GF-D8 (cell line): ENCODE data around the gene UST.

ENCODE experiments used
- DNase-seq: peaks from one replicate; lab custom pipeline; 2025; lab: John Stamatoyannopoulos, UW

UST gene

DNA sequence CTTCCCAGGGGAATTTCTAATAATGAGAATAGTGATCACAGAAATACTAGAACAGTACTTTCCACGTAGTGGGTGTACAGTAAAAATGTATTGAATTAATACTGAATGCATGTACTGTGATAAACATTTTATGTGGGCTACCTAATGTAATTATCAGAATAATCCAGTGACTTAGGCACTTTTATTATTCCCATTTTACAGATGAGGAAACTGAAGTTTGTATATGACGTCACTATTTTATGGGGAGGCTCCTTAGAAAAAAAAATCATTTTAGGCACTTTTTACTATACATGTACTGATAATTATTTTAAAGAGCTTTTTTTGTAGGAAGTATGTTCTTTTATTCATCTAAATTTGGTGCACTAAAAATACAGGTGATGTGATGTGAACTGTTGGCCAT, 295.1 kb downstream of the UST start:
- DNase-seq = no peak

GRCh38 chr6:149043476-149044130, 296.8 kb downstream of the UST start:
- no peak for DNase-seq

GRCh38 chr6:149044528-149044927, 297.7 kb downstream of the UST start:
- DNase-seq = no peak

DNA sequence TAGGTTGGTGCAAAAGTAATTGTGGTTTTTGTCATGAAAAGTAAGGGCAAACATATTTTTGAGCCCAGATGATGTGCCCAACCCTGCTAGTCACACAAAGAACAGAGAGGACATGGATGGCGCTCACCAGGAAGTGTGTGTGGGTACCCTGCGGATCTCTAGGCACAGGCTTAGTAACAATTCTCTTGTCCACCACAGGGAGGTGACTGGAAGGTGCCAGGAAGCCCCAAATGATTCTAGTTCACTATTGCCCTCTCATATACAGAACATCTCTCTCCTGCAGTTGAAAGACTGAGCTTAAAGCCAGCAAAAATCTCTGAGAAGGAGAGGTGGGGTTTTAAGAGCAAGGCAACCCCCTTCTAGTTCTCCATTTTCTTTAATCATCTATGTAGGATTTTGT, 298.6 kb downstream of the UST start:
- DNase-seq = no peak

DNA sequence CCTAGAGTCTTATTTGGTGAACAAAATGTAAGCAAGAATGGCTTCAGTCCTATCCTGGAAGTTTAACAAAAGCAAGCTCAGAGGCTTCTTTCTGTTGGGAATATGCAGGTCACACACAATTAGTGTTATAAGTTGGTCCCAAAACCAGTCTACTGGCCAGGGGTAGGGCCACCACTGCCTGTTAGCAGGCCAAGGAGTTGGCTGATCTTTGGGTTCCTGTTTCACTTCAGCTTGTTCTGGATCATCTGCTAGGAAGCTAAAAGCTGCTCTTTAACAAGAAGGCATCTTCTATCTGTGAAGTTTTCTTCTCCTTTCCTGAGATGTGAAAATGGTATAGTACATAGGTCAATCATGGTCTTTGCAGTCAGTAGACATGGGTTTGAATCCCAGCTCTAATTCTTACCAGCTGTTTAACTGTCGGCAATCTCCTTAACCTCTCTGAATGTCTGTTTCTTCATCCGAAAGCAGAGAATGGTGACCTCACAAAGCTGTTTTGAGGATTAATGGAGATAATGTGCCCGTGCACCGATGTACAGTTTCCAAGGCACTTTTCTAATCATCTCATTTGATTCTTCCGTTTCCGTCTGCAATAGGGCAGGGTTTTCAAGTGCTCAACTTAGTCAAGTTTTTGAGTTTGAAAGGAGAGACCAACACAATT, 299.5 kb downstream of the UST start:
- no peak for DNase-seq

DNA sequence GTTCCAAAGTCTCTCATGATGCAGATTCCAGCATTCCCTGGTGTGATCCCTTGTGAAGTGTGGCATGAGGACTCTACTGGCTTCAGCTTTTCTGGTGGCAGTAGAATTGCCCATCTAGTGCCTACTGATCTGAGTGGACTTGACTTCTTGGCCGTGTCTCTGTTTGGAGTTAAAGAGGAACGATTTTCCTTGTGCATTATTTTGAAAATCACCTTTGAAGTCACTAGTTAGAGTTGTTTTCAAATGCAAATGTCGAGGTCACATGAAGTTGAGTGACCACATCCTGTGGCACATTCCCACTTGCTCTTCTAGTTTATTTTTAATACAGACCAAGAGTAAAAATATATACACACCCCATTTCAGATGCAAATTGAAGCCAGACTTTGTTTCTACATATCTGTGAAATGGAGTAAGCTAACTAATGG, 300.0 kb downstream of the UST start:
- DNase-seq = no peak

DNA sequence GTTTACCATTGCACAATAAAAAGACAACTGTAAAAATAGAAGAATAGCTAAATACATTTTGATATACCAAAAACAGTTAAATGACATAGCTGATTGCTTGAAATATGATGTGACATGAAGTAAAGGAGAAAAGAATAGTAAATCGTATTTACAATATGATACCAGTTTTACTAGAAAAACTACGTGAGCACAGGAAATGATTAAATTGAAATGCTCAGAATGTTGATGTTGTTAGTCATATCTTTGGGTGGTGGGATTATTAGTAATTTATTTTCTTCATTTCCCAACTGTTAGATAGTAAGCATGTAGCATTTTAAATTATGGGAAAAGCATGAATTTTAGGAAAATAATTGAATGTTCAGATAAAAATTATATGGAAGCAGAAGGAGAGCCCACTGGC, 302.4 kb downstream of the UST start:
- DNase-seq = no peak

DNA sequence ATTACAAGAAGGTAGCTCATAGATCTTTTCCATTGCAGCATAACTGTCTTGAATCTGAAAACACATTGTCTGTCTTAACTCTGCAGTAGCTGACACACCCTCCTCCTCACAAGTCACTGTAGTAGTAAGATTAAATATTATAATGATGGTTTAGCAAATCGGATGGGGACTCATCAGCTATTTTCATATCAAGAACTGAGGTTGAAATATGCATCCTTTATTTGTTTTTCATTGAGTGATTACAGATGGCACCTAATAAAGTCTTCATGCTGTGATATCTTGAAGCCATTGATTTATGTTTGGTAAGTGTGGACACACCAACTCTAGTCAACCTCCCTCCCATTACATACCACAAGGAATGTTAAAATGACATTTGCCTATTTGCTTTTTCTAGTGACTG, 303.3 kb downstream of the UST start:
- no peak for DNase-seq

DNA sequence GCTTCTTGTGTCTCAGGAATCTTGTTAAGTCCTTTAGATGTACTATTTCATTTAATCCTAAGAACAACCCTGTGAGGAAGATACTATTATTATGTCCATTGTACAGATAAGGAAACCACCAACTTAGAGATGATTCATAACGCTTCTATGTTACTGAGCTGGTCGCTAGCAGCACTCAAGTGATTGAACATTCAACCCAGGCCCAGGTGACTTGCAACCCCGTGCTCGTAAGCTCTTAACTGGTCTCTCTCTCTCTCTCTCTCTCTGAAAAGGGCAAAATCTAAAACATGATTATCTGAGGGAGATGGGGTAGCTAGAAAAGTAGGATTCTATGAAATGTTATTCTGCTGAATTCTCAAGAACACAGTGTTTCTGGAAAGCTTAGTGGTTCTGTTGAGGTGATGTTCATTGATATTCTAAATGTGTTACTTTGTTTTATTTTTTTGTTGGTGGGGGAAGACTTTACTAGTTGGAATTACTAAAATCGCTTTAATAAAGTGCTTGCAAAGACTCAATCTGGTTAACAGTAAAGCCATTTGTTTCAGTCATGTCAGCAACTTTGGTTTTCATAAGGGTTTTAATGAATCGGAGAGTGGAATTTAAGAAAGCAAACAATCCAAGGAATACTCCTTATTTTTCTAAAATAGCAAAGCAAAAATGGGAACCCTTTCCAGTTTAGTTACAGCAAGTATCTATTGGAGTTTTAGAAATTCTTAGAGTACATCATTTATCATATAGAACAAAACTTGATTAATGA, 305.7 kb downstream of the UST start:
- no peak for DNase-seq

DNA sequence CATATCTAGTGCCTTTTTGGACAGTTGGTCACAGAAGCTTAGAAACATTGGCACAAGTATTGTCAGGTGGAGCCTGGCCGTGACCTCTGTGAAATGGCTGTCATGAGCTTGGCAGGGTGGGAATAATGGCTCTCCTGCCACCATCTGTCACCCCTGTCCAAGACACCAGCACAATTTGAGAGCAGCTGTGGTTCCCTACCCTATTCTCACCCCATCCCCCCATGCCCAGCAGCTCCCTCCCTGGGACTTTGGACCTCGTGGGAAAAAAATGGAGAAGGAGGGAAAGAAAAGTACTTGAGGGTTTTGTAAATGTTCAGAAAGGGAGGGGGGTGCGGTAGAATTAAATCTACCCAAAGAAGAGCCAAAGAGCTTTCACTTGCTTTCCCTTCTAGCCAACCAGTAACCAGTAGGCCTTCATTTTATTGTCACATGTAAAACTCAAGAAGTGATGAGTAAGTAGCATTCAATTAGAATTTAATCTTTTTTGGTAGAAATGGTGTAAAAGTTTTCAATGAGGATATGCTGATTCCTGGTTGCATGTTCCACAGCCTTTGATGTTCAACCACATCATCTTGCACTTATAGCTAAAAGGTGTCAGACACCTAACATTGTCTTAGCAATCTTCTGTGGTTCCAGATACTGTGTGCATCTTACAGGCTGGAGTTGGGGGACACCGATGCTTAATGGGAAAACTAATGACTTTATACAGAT, 307.2 kb downstream of the UST start:
- DNase-seq = no peak

DNA sequence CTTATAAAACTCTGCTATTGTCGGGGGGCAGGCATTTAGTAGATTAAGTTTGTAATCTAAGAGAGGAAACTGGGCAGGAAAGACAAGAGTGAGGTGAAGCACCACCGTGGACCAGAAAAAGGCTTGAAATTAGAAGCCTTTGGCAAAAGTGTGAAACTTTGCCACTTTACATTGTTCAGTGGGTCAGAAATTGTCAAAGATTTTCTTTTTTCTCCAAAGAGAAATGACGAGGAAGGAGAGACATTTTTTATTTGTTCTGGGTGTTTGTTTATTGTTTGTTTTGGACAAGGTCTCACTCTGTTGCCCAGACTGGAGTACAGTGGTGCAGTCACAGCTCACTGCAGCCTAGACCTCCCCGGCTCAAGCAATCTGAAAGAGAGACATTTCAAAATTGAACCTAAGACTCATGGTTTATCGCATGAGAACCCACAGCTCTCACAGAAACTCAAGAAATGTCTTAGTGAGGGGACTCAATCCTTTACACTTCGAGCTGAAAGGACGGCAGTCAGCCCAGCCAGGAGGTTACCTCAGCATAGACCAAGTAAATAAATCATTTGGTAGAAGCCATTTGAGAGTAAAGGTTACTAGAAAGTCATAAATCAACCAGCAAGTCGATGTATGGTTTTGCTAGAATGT, 307.8 kb downstream of the UST start:
- no peak for DNase-seq

DNA sequence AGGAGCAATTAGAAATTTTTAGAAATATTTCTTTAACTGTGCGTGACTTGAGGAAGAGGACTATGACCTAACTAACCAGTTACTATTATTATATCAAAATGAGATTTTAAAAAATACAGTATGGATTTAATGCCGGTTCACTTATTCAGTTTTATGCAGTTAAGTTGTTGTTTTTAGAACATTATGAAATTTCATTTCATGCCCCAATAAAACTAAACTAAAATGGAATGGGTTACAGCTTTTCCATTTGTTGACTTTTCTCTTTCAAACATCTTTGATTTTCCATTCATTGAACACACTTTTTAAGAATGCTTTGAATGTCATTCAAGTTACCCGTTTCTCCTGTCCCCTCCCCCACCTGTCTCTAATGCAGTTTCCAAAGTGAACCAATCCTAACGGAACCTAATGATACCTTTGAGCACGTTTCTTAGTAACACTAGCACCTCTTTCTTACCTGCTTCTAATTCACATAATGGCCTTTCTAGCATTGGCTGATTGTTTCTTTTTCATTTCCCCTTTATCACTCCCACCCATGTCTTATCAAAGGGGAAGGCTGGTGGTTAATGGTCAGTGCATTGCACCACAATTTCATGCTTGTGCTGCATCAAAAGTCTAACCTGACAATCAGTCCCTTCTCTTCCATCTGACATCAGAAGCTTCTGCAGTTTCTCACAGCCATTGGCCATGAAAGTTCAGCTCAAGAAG, 308.5 kb downstream of the UST start:
- no peak for DNase-seq

DNA sequence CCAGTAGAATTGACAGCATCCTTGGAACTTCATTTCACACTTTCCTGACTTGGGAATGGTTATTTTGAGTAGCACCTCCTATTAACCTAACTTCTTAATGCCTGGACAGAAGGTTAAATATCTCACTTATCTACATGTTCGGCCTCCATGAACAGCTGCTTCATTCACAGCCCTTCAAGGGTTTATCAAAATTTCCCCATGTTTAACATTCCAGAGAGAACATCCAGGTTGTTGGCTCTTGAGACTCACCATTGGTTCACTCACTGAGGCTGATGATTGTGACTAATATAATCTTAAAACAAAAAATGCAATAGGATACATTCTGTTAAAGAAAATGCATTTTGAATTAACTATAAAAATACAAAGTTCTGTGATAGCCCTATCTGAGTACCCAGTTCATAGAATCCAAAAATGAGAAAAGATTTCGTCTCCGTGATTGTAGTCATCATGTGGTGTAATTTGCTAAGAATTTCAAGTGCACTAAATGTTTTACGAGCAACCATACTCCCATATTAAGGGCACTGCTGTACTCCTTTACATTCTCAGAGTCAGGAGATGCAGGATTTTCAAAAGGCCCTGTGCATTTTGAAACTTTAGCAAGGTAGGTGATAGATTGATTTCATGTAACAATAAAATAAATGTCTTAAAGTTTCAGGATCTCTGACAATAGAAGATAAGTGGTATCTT, 310.1 kb downstream of the UST start:
- no peak for DNase-seq

- no peak for DNase-seq
Observed at GRCh38 chr6:149057464-149057840, 310.6 kb downstream of the UST start.

- no peak for DNase-seq
Observed at GRCh38 chr6:149059557-149059956, 312.7 kb downstream of the UST start.

- no peak for DNase-seq
Observed at GRCh38 chr6:149060300-149060984, 313.6 kb downstream of the UST start.

DNA sequence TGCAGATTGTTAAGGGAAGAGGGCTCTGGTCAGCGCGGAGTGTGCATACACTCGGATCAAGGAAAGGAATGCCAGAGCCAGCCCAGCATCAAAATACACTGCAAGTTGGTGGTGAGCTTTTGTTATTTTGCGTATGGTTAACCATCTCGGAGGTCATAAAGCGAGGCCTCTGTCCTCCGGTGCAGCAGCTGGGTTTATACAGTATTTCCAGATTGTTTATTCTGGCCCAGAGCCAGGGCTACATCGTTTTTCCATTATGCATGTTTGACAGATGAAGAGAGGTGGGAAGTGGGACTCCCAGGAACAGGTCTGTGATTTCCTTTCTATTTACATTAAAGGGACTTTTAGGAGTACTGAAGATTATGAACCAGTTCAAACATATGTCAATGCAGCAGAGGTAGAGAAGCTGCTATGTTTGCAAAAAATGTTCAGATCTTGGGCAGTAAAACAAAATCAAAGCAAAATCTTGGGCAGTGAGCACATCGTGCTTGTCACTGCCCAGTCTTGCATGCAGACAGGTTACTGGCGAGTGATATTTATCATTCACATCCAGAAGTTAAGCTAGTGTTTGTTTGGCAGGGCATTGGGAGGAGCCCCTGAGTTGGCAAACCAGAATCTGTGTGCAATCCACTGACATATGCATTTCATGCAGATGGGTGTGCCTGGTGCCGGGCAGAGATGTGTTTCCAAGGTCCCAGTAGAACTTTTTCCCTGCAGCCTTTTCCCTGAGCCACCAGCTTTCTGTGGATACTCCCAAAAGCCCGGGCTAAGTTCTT, 314.3 kb downstream of the UST start:
- no peak for DNase-seq

- DNase-seq = no peak
Observed at GRCh38 chr6:149061930-149062329, 315.1 kb downstream of the UST start.

- no peak for DNase-seq
Observed at GRCh38 chr6:149062653-149063348, 316.0 kb downstream of the UST start.
